ENCODE measurements around the gene EDIL3. TPM values are rescaled to one million over a fixed set of nuclear protein-coding genes. Genes with fewer than 3 reads are reported as not detected.

Gene EDIL3
- total RNA-seq, 1 experiment from 2014 or later: 0.07 TPM

- intact Hi-C loops (cut with micrococcal nuclease; ENCODE audit: unreplicated experiment): no loop called here
- Mint-ChIP-seq H3K9me3 (ENCODE audit: low read depth, unreplicated experiment) (no peaks in the 10 kb centered on the region), H3K27ac (ENCODE audit: unreplicated experiment) (no peak overlapping the region), H3K27me3 (ENCODE audit: unreplicated experiment) (no peaks in the 10 kb centered on the region), H3K4me1 (ENCODE audit: low read depth, unreplicated experiment) (peaks cover 12% of the 10 kb centered on the region), H3K4me3 (ENCODE audit: low read depth, unreplicated experiment) (no peak overlapping the region), H3K36me3 (ENCODE audit: insufficient read depth, unreplicated experiment) (no peaks in the 10 kb centered on the region)
- no peak for DNase-seq
- BruUV-seq (replicated peaks): no TSS peak
- CTCF ChIA-PET: no interaction called here
- no peak for TF ChIP-seq CTCF (IDR thresholded peaks at IDR 0.05; ENCODE audit: unreplicated experiment)
Observed at GRCh38 chr5:84017523-84018172, 367.0 kb downstream of the EDIL3 start.

GRCh38 chr5:84016085-84016484 lies 368.6 kb downstream of the EDIL3 start:
- Mint-ChIP-seq H3K27me3 (ENCODE audit: unreplicated experiment) (no peaks in the 10 kb centered on the region), H3K4me1 (ENCODE audit: low read depth, unreplicated experiment) (peaks cover 12% of the 10 kb centered on the region), H3K4me3 (ENCODE audit: low read depth, unreplicated experiment) (no peak overlapping the region), H3K9me3 (ENCODE audit: low read depth, unreplicated experiment) (no peaks in the 10 kb centered on the region), H3K36me3 (ENCODE audit: insufficient read depth, unreplicated experiment) (no peaks in the 10 kb centered on the region), H3K27ac (ENCODE audit: unreplicated experiment) (no peak overlapping the region)
- CTCF ChIA-PET: interaction anchor here (0.5 kb wide), 1 partner anchor 139 kb away, joined by 5 read pairs; no protein-coding TSS in a partner anchor
- no peak for DNase-seq
- no peak for TF ChIP-seq CTCF (IDR thresholded peaks at IDR 0.05; ENCODE audit: unreplicated experiment)
- no TSS peak for BruUV-seq (replicated peaks)
- intact Hi-C loops (cut with micrococcal nuclease; ENCODE audit: unreplicated experiment): no loop called here

GRCh38 chr5:84014966-84015365 lies 369.7 kb downstream of the EDIL3 start:
- intact Hi-C loops (cut with micrococcal nuclease; ENCODE audit: unreplicated experiment): no loop called here
- no peaks in the 10 kb centered on the region for H3K27me3 Mint-ChIP-seq (ENCODE audit: unreplicated experiment)
- no TSS peak for BruUV-seq (replicated peaks)
- DNase-seq: no peak
- no peak overlapping the region for H3K4me3 Mint-ChIP-seq (ENCODE audit: low read depth, unreplicated experiment)
- CTCF ChIA-PET: no interaction called here
- H3K9me3 Mint-ChIP-seq (ENCODE audit: low read depth, unreplicated experiment): no peaks in the 10 kb centered on the region
- TF ChIP-seq CTCF (IDR thresholded peaks at IDR 0.05; ENCODE audit: unreplicated experiment): no peak
- H3K4me1 Mint-ChIP-seq (ENCODE audit: low read depth, unreplicated experiment): peaks cover 12% of the 10 kb centered on the region
- no peaks in the 10 kb centered on the region for H3K36me3 Mint-ChIP-seq (ENCODE audit: insufficient read depth, unreplicated experiment)
- H3K27ac Mint-ChIP-seq (ENCODE audit: unreplicated experiment): no peak overlapping the region

GRCh38 chr5:83993803-83994202 lies 390.9 kb downstream of the EDIL3 start:
- no peak for DNase-seq
- peaks cover 3% of the 10 kb centered on the region for H3K9me3 Mint-ChIP-seq (ENCODE audit: low read depth, unreplicated experiment)
- CTCF ChIA-PET: no interaction called here
- no peaks in the 10 kb centered on the region for H3K36me3 Mint-ChIP-seq (ENCODE audit: insufficient read depth, unreplicated experiment)
- H3K4me1 Mint-ChIP-seq (ENCODE audit: low read depth, unreplicated experiment): no peaks in the 10 kb centered on the region
- BruUV-seq (replicated peaks): no TSS peak
- H3K4me3 Mint-ChIP-seq (ENCODE audit: low read depth, unreplicated experiment): no peak overlapping the region
- TF ChIP-seq CTCF (IDR thresholded peaks at IDR 0.05; ENCODE audit: unreplicated experiment): no peak
- no peak overlapping the region for H3K27ac Mint-ChIP-seq (ENCODE audit: unreplicated experiment)
- intact Hi-C loops (cut with micrococcal nuclease; ENCODE audit: unreplicated experiment): no loop called here
- H3K27me3 Mint-ChIP-seq (ENCODE audit: unreplicated experiment): no peaks in the 10 kb centered on the region

Measured in Calu3 (cell line).